ENCODE results near the gene RAB28. TPM values are rescaled to one million over a fixed set of nuclear protein-coding genes. Genes with fewer than 3 reads are reported as not detected.

The RAB28 gene
- total RNA-seq, 2 donors from 2014 or later: 8.4 to 8.9 TPM

GRCh38 chr4:13371048-13371447 is 113.1 kb downstream of the RAB28 start:
- H3K27me3 Mint-ChIP-seq: no peaks in the 10 kb centered on the region
- no peaks in the 10 kb centered on the region for H3K4me1 Mint-ChIP-seq
- H3K9me3 ChIP-seq (ENCODE audit: control insufficient read depth, low read length, poor library complexity, severe bottlenecking): no peaks in the 10 kb centered on the region
- H3K36me3 Mint-ChIP-seq (ENCODE audit: low read depth): peaks cover 3% of the 10 kb centered on the region
- ATAC-seq: no peak
- DNase-seq: no peak
- no peak overlapping the region for H3K27ac Mint-ChIP-seq
- no peak overlapping the region for H3K4me3 Mint-ChIP-seq

- H3K4me1 Mint-ChIP-seq: no peaks in the 10 kb centered on the region
- DNase-seq (no peak), ATAC-seq (no peak)
- no peak overlapping the region for H3K4me3 Mint-ChIP-seq
- no peaks in the 10 kb centered on the region for H3K9me3 ChIP-seq (ENCODE audit: control insufficient read depth, low read length, poor library complexity, severe bottlenecking)
- H3K27ac Mint-ChIP-seq: no peak overlapping the region
- H3K27me3 Mint-ChIP-seq: no peaks in the 10 kb centered on the region
- H3K36me3 Mint-ChIP-seq (ENCODE audit: low read depth): peaks cover 2% of the 10 kb centered on the region
These were observed 115.9 kb downstream of the RAB28 start for GRCh38 chr4:13368217-13368616.

GRCh38 chr4:13367691-13368090 is 116.4 kb downstream of the RAB28 start:
- Mint-ChIP-seq H3K4me3 (no peak overlapping the region), H3K4me1 (no peaks in the 10 kb centered on the region), H3K27ac (no peak overlapping the region), H3K36me3 (ENCODE audit: low read depth) (peaks cover 2% of the 10 kb centered on the region), H3K27me3 (no peaks in the 10 kb centered on the region)
- no peak for DNase-seq
- H3K9me3 ChIP-seq (ENCODE audit: control insufficient read depth, low read length, poor library complexity, severe bottlenecking): no peaks in the 10 kb centered on the region
- no peak for ATAC-seq

- Mint-ChIP-seq H3K36me3 (ENCODE audit: low read depth) (peaks cover 3% of the 10 kb centered on the region), H3K27me3 (no peaks in the 10 kb centered on the region), H3K27ac (no peak overlapping the region), H3K4me3 (no peak overlapping the region), H3K4me1 (no peaks in the 10 kb centered on the region)
- DNase-seq (no peak), ATAC-seq (no peak)
- no peaks in the 10 kb centered on the region for H3K9me3 ChIP-seq (ENCODE audit: control insufficient read depth, low read length, poor library complexity, severe bottlenecking)
These were observed 116.9 kb downstream of the RAB28 start for GRCh38 chr4:13367244-13367643.

GRCh38 chr4:13365195-13365594 is 118.9 kb downstream of the RAB28 start:
- Mint-ChIP-seq H3K36me3 (ENCODE audit: low read depth) (peaks cover 4% of the 10 kb centered on the region), H3K4me1 (no peaks in the 10 kb centered on the region), H3K27ac (no peak overlapping the region), H3K27me3 (no peaks in the 10 kb centered on the region), H3K4me3 (no peak overlapping the region)
- no peaks in the 10 kb centered on the region for H3K9me3 ChIP-seq (ENCODE audit: control insufficient read depth, low read length, poor library complexity, severe bottlenecking)
- ATAC-seq (no peak), DNase-seq (no peak)

- ATAC-seq: no peak
- no peak for DNase-seq
- Mint-ChIP-seq H3K4me1 (no peaks in the 10 kb centered on the region), H3K27me3 (no peaks in the 10 kb centered on the region), H3K27ac (no peak overlapping the region), H3K4me3 (no peak overlapping the region), H3K36me3 (ENCODE audit: low read depth) (peaks cover 4% of the 10 kb centered on the region)
- H3K9me3 ChIP-seq (ENCODE audit: control insufficient read depth, low read length, poor library complexity, severe bottlenecking): no peaks in the 10 kb centered on the region
These were observed 119.5 kb downstream of the RAB28 start for GRCh38 chr4:13364653-13365052.

- Mint-ChIP-seq H3K36me3 (ENCODE audit: low read depth) (peaks cover 4% of the 10 kb centered on the region), H3K27ac (no peak overlapping the region), H3K4me1 (no peaks in the 10 kb centered on the region), H3K27me3 (no peaks in the 10 kb centered on the region), H3K4me3 (no peak overlapping the region)
- H3K9me3 ChIP-seq (ENCODE audit: control insufficient read depth, low read length, poor library complexity, severe bottlenecking): no peaks in the 10 kb centered on the region
- DNase-seq (no peak), ATAC-seq (no peak)
These were observed 120.0 kb downstream of the RAB28 start for GRCh38 chr4:13364172-13364571.

GRCh38 chr4:13359809-13360208 is 124.3 kb downstream of the RAB28 start:
- Mint-ChIP-seq H3K36me3 (ENCODE audit: low read depth) (peaks cover 7% of the 10 kb centered on the region), H3K27ac (no peak overlapping the region)

GRCh38 chr4:13355111-13355880 is 128.8 kb downstream of the RAB28 start:
- H3K4me1 Mint-ChIP-seq: no peaks in the 10 kb centered on the region
- H3K4me3 Mint-ChIP-seq: no peak overlapping the region
- DNase-seq: no peak
- no peaks in the 10 kb centered on the region for H3K9me3 ChIP-seq (ENCODE audit: control insufficient read depth, low read length, poor library complexity, severe bottlenecking)
- H3K27ac Mint-ChIP-seq: no peak overlapping the region
- peaks cover 5% of the 10 kb centered on the region for H3K36me3 Mint-ChIP-seq (ENCODE audit: low read depth)
- ATAC-seq: no peak
- no peaks in the 10 kb centered on the region for H3K27me3 Mint-ChIP-seq

More at GRCh38 chr4:13359809-13360208, 124.3 kb downstream of the RAB28 start:
- no peak for DNase-seq
- H3K27me3 Mint-ChIP-seq: no peaks in the 10 kb centered on the region
- no peak overlapping the region for H3K4me3 Mint-ChIP-seq
- no peak for ATAC-seq
- H3K9me3 ChIP-seq (ENCODE audit: control insufficient read depth, low read length, poor library complexity, severe bottlenecking): no peaks in the 10 kb centered on the region
- H3K4me1 Mint-ChIP-seq: no peaks in the 10 kb centered on the region

- Mint-ChIP-seq H3K27me3 (no peaks in the 10 kb centered on the region), H3K36me3 (ENCODE audit: low read depth) (peaks cover 2% of the 10 kb centered on the region), H3K4me1 (no peaks in the 10 kb centered on the region), H3K27ac (no peak overlapping the region), H3K4me3 (no peak overlapping the region)
- H3K9me3 ChIP-seq (ENCODE audit: control insufficient read depth, low read length, poor library complexity, severe bottlenecking): no peaks in the 10 kb centered on the region
- ATAC-seq (no peak), DNase-seq (no peak)
These were observed 135.0 kb downstream of the RAB28 start for GRCh38 chr4:13349096-13349495.

- DNase-seq: no peak
- H3K4me3 Mint-ChIP-seq: no peak overlapping the region
- no peak for ATAC-seq
- no peaks in the 10 kb centered on the region for H3K27me3 Mint-ChIP-seq
- H3K36me3 Mint-ChIP-seq (ENCODE audit: low read depth): peaks cover 2% of the 10 kb centered on the region
- no peaks in the 10 kb centered on the region for H3K9me3 ChIP-seq (ENCODE audit: control insufficient read depth, low read length, poor library complexity, severe bottlenecking)
- H3K4me1 Mint-ChIP-seq: no peaks in the 10 kb centered on the region
- H3K27ac Mint-ChIP-seq: no peak overlapping the region
These were observed 135.9 kb downstream of the RAB28 start for GRCh38 chr4:13348216-13348615.

- Mint-ChIP-seq H3K27me3 (no peaks in the 10 kb centered on the region), H3K36me3 (ENCODE audit: low read depth) (no peaks in the 10 kb centered on the region), H3K4me1 (no peaks in the 10 kb centered on the region), H3K27ac (no peak overlapping the region), H3K4me3 (no peak overlapping the region)
- DNase-seq (no peak), ATAC-seq (no peak)
- H3K9me3 ChIP-seq (ENCODE audit: control insufficient read depth, low read length, poor library complexity, severe bottlenecking): no peaks in the 10 kb centered on the region
These were observed 136.5 kb downstream of the RAB28 start for GRCh38 chr4:13347517-13348125.

- peaks cover 2% of the 10 kb centered on the region for H3K36me3 Mint-ChIP-seq (ENCODE audit: low read depth)
- no peak for ATAC-seq
These were observed 139.9 kb downstream of the RAB28 start for GRCh38 chr4:13344216-13344615.

GRCh38 chr4:13340672-13341071 is 143.5 kb downstream of the RAB28 start:
- H3K9me3 ChIP-seq (ENCODE audit: control insufficient read depth, low read length, poor library complexity, severe bottlenecking): no peaks in the 10 kb centered on the region
- peaks cover 4% of the 10 kb centered on the region for H3K36me3 Mint-ChIP-seq (ENCODE audit: low read depth)
- no peak overlapping the region for H3K4me3 Mint-ChIP-seq
- DNase-seq (no peak), ATAC-seq (no peak)
- H3K27ac Mint-ChIP-seq: no peak overlapping the region
- H3K4me1 Mint-ChIP-seq: no peaks in the 10 kb centered on the region
- no peaks in the 10 kb centered on the region for H3K27me3 Mint-ChIP-seq

More at GRCh38 chr4:13344216-13344615, 139.9 kb downstream of the RAB28 start:
- no peaks in the 10 kb centered on the region for H3K9me3 ChIP-seq (ENCODE audit: control insufficient read depth, low read length, poor library complexity, severe bottlenecking)
- Mint-ChIP-seq H3K4me1 (no peaks in the 10 kb centered on the region), H3K27me3 (no peaks in the 10 kb centered on the region), H3K27ac (no peak overlapping the region), H3K4me3 (no peak overlapping the region)
- no peak for DNase-seq
